Osteocyte (in vitro differentiated cells): ENCODE results near the gene EHMT1. TPM values are rescaled to one million over a fixed set of nuclear protein-coding genes. Genes with fewer than 3 reads are reported as not detected.

Experiments used
- DNase-seq: peaks from one replicate; pipeline ENCODE4 v3.0.0; 2021; ENCODE audit warnings: mixed read lengths; ENCODE audit not compliant: unreplicated experiment; ENCODE audit errors: extremely low spot score
- H3K27ac Mint-ChIP-seq: one replicate; pipeline ENCODE4 v1.8.0; 2021; ENCODE audit warnings: mild to moderate bottlenecking, mixed read lengths; ENCODE audit not compliant: unreplicated experiment
- H3K27me3 Mint-ChIP-seq: one replicate; pipeline ENCODE4 v1.8.0; 2021; ENCODE audit warnings: mixed read lengths; ENCODE audit not compliant: unreplicated experiment
- H3K36me3 Mint-ChIP-seq: one replicate; pipeline ENCODE4 v1.8.0; 2021; ENCODE audit warnings: mixed read lengths; ENCODE audit not compliant: unreplicated experiment
- H3K4me1 Mint-ChIP-seq: one replicate; pipeline ENCODE4 v1.8.0; 2021; ENCODE audit warnings: mixed read lengths; ENCODE audit not compliant: unreplicated experiment
- H3K4me3 Mint-ChIP-seq: one replicate; pipeline ENCODE4 v1.8.0; 2021; ENCODE audit warnings: mild to moderate bottlenecking, moderate library complexity, mixed read lengths; ENCODE audit not compliant: unreplicated experiment
- H3K9me3 Mint-ChIP-seq: one replicate; pipeline ENCODE4 v1.8.0; 2021; ENCODE audit warnings: mixed read lengths; ENCODE audit not compliant: unreplicated experiment
- CTCF ChIP-seq: fragments of 200-600 bp; sonication (generic); IDR thresholded peaks from 2 replicates; pipeline ENCODE4 v1.5.0; 2021; ENCODE audit warnings: antibody characterized with exemption, mild to moderate bottlenecking, moderate library complexity
- total RNA-seq: library from RNA; stranded (reverse); gene quantifications from 2 replicates; pipeline ENCODE4 v1.2.1, GENCODE V29; 2021

EHMT1 gene
- total RNA-seq, 1 donor from 2014 or later = 88.6 TPM

GRCh38 chr9:137771580-137771979 lies 152.8 kb downstream of the EHMT1 start:
- no peak for TF ChIP-seq CTCF
- H3K9me3 Mint-ChIP-seq = peaks cover 5% of the 10 kb centered on the region
- no peak for DNase-seq

GRCh38 chr9:137772281-137772873 lies 153.6 kb downstream of the EHMT1 start:
- no peak for DNase-seq
- H3K4me1 Mint-ChIP-seq = no peaks in the 10 kb centered on the region

More at GRCh38 chr9:137771580-137771979, 152.8 kb downstream of the EHMT1 start:
- H3K27ac Mint-ChIP-seq = no peak overlapping the region
- H3K4me1 Mint-ChIP-seq = no peaks in the 10 kb centered on the region
- no peak overlapping the region for H3K4me3 Mint-ChIP-seq
- peaks cover 41% of the 10 kb centered on the region for H3K36me3 Mint-ChIP-seq
- no peaks in the 10 kb centered on the region for H3K27me3 Mint-ChIP-seq

DNA sequence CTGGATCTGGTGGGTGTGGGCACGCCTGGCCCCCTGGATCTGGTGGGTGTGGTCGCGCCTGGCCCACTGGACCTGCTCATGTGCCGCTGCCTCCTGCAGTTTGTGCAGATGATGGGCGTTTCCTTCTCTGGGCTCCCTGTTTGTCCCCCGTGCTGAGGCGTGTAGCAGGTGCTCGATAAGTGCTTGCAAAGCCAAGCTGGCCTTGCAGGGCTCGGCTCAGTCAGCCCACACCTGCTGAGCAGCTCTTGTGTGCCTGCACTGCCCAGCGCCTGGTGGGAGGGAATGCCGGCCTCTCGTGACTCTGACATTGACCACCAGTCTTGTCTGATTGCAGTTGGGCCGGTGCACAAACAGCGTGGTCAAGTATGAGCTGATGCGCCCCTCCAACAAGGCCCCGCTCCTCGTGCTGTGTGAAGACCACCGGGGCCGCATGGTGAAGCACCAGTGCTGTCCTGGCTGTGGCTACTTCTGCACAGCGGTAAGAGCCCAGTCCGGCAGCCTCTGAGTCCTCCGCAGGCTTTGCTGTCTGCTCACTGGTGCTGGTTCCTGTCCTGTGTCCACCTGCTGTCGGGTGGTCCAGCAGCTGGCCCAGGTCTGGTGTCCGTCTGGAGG lies 156.1 kb downstream of the EHMT1 start:
- H3K27me3 Mint-ChIP-seq = no peaks in the 10 kb centered on the region
- peaks cover 5% of the 10 kb centered on the region for H3K9me3 Mint-ChIP-seq
- TF ChIP-seq CTCF = no peak
- peaks cover 34% of the 10 kb centered on the region for H3K36me3 Mint-ChIP-seq
- DNase-seq = no peak
- H3K27ac Mint-ChIP-seq = no peak overlapping the region
- no peaks in the 10 kb centered on the region for H3K4me1 Mint-ChIP-seq
- no peak overlapping the region for H3K4me3 Mint-ChIP-seq

More at GRCh38 chr9:137772281-137772873, 153.6 kb downstream of the EHMT1 start:
- H3K9me3 Mint-ChIP-seq = peaks cover 5% of the 10 kb centered on the region
- H3K27ac Mint-ChIP-seq = no peak overlapping the region
- no peak overlapping the region for H3K4me3 Mint-ChIP-seq
- TF ChIP-seq CTCF = peak; percentile 24
- peaks cover 43% of the 10 kb centered on the region for H3K36me3 Mint-ChIP-seq
- no peaks in the 10 kb centered on the region for H3K27me3 Mint-ChIP-seq

DNA sequence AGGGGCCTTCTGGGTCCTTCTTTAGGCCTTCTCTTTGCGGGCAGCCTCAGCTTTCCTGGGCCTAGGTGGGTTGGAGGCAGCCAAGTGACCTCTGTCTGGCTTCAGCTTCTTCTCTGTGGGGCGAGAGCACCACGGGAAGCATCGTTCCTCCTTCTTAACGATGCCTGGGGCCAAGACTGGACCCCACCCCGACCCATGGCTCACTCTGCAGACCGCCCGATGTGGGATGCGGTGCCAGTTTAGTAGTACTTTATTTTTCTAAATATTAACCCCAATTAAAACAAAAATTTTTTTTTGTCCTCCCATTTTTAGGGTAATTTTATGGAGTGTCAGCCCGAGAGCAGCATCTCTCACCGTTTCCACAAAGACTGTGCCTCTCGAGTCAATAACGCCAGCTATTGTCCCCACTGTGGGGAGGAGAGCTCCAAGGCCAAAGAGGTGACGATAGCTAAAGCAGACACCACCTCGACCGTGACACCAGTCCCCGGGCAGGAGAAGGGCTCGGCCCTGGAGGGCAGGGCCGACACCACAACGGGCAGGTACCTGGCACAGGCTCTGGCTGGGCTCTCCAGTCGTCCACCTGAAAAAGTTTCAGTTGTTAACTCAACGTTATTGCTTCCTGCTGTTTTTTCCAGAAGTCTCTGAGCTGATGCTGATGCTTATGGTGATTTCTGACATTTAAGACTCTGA lies 157.6 kb downstream of the EHMT1 start:
- H3K4me3 Mint-ChIP-seq = no peak overlapping the region
- no peak for TF ChIP-seq CTCF
- H3K4me1 Mint-ChIP-seq = no peaks in the 10 kb centered on the region
- H3K27me3 Mint-ChIP-seq = no peaks in the 10 kb centered on the region
- no peak overlapping the region for H3K27ac Mint-ChIP-seq
- peaks cover 21% of the 10 kb centered on the region for H3K36me3 Mint-ChIP-seq
- no peaks in the 10 kb centered on the region for H3K9me3 Mint-ChIP-seq
- DNase-seq = no peak

- Mint-ChIP-seq H3K4me1 (no peaks in the 10 kb centered on the region), H3K27ac (no peak overlapping the region), H3K36me3 (peaks cover 26% of the 10 kb centered on the region), H3K4me3 (no peak overlapping the region), H3K27me3 (no peaks in the 10 kb centered on the region), H3K9me3 (no peaks in the 10 kb centered on the region)
- TF ChIP-seq CTCF = no peak
- no peak for DNase-seq
These were observed 159.0 kb downstream of the EHMT1 start for GRCh38 chr9:137777761-137778160.
